Bronchial epithelial cell (primary cell): ENCODE measurements around the gene ETFA. TPM values are rescaled to one million over a fixed set of nuclear protein-coding genes. Genes with fewer than 3 reads are reported as not detected.

Experiments used
- DNase-seq: peaks from one replicate; pipeline ENCODE4 v3.0.0-alpha.2; 2010; ENCODE audit warnings: low read depth
- FAIRE-seq: peaks from 2 replicates; lab custom pipeline; 2011; peaks lifted over from hg19 to GRCh38; lab: Jason Lieb, UNC
- H3K27me3 ChIP-seq: 2 replicates; pipeline ENCODE4 v1.5.1; 2011; ENCODE audit warnings: low read length; ENCODE audit not compliant: control insufficient read depth, insufficient read depth
- H3K36me3 ChIP-seq: 2 replicates; pipeline ENCODE4 v1.5.1; 2011; ENCODE audit warnings: low read length; ENCODE audit not compliant: control insufficient read depth, insufficient read depth
- H3K4me3 ChIP-seq: 2 replicates; pipeline ENCODE4 v1.5.1; 2011; ENCODE audit warnings: mild to moderate bottlenecking, low read depth, low read length, control low read depth
- total RNA-seq: library from RNA; depleted of rRNA; stranded (reverse); fragments of >200 nt; gene quantifications from 2 replicates; pipeline ENCODE4 v1.2.1, GENCODE V29; 2014
- TF ChIP-seq, protein P1 (sequence below): IDR thresholded peaks from 2 replicates; pipeline ENCODE4 v1.5.1; 2011; ENCODE audit warnings: mild to moderate bottlenecking, moderate library complexity, low read length, control low read depth, inconsistent platforms; ENCODE audit not compliant: insufficient read depth, severe bottlenecking

The ETFA gene
- total RNA-seq, 1 donor from 2014 or later = 223 TPM

DNA sequence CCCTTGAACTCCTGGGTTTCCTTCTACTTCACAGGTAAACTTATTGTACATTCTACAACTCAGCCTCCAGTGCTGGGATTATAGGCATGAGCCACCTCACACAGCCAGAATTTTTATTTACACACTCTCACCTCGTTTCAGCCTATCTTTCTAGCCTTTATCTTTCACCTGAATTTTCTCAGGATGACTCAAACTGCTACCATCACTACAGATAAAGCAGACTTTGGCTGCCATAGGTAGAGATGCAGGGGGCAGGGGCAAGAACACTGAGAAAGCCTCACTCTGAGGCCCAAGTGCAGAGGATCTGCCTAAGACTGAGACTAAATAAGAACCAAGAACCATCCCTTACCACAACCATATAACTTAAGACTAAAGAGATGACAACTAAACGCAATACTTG is 59.0 kb downstream of the ETFA start:
- TF ChIP-seq, protein P1, sequence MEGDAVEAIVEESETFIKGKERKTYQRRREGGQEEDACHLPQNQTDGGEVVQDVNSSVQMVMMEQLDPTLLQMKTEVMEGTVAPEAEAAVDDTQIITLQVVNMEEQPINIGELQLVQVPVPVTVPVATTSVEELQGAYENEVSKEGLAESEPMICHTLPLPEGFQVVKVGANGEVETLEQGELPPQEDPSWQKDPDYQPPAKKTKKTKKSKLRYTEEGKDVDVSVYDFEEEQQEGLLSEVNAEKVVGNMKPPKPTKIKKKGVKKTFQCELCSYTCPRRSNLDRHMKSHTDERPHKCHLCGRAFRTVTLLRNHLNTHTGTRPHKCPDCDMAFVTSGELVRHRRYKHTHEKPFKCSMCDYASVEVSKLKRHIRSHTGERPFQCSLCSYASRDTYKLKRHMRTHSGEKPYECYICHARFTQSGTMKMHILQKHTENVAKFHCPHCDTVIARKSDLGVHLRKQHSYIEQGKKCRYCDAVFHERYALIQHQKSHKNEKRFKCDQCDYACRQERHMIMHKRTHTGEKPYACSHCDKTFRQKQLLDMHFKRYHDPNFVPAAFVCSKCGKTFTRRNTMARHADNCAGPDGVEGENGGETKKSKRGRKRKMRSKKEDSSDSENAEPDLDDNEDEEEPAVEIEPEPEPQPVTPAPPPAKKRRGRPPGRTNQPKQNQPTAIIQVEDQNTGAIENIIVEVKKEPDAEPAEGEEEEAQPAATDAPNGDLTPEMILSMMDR = no peak
- DNase-seq = peak; percentile 5
- H3K27me3 ChIP-seq = no peaks in the 10 kb centered on the region
- no peaks in the 10 kb centered on the region for H3K36me3 ChIP-seq
- no peak overlapping the region for H3K4me3 ChIP-seq
- no peak for FAIRE-seq

DNA sequence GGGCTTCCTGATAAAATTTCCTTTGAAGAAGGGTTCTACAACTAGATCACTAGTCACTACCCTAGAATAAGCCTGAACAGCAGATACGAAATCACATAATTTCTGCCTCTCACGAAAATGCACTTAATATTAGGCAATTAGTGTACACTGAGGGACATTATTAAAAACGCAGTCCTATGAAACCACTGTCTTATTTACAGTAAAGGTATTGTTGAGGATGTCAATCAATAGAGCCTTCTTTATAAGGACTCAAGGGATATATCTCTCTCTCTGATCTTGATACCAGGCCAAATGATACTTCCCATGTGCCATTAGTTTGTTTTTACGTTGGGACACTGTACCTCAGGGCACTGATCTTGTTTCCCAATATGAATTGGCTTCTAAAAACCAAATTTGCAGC is 59.6 kb downstream of the ETFA start:
- no peak for FAIRE-seq
- no peak for DNase-seq
- H3K27me3 ChIP-seq = no peaks in the 10 kb centered on the region
- TF ChIP-seq, protein P1 = no peak
- no peaks in the 10 kb centered on the region for H3K36me3 ChIP-seq
- H3K4me3 ChIP-seq = no peak overlapping the region

DNA sequence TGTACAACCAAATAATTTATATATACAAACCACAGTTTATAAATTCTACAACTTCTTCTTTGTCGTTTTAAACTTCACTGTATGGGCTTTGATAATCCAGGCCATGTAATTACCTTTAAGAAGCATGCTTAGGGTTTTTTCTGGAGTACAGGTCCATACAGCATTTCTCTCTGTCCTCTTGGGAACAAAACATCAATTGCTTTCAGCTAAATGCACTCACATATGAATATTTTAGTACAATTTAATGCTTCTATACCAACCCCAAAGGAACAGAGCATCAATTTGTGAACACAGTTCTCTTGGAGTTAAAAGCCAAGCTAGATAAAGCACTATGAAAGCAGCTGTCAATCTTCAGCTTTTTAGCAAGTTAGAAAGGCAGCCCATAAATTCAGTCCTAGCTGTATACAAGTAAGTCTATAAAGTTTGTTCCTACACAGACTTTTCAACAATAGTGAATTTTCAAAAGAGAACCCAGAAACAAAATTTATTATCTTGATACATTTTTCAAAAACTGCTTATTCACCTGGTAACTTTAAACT is 66.1 kb downstream of the ETFA start:
- TF ChIP-seq, protein P1 = no peak
- FAIRE-seq = no peak
- Histone ChIP-seq H3K4me3 (no peak overlapping the region), H3K27me3 (no peaks in the 10 kb centered on the region), H3K36me3 (no peaks in the 10 kb centered on the region)
- DNase-seq = no peak

DNA sequence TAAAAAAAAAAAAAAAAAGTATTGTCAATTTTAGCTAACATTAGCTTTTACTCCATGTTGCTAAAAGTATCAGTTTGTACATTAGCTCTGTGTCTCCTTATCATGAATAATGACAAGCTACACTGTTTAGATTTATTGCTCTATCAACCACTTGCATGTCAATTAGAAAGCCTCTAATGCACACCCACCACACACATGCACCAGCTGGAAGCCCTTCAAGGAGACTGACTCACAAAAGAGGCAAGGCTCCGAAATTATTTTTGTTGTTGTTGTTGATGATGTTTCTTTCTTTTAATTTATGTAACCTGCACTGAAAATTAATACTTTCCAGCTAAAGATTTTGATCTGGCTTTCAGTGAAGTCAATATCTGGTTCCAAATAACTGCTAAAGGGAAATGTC is 71.5 kb downstream of the ETFA start:
- Histone ChIP-seq H3K36me3 (no peaks in the 10 kb centered on the region), H3K4me3 (no peak overlapping the region), H3K27me3 (no peaks in the 10 kb centered on the region)
- FAIRE-seq (no peak), DNase-seq (no peak)
- TF ChIP-seq, protein P1 = no peak

DNA sequence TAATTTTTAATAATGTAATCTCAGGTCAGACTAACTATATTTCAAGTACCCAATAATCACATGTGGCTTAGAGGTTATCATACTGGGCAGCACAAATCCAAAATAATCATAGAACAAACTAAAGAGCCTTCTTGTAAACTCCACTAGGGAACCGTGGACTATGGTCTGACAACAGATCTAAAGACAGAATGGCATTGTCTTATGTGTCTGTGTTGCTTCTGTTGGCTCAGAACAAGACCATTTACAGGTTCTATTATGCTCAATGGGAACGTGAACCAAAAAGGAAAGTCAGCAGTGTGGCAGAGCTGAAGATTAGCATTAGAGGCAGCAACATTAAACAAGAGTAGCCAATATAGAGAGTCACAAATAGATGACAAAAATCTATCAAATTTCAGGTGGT is 74.9 kb downstream of the ETFA start:
- no peak for FAIRE-seq
- no peaks in the 10 kb centered on the region for H3K27me3 ChIP-seq
- H3K4me3 ChIP-seq = no peak overlapping the region
- TF ChIP-seq, protein P1 = no peak
- no peak for DNase-seq
- H3K36me3 ChIP-seq = no peaks in the 10 kb centered on the region
